Activated naive CD8-positive, alpha-beta T cell treated with anti-CD3 and anti-CD28 coated beads, Interleukin-2, amount 10 ng/mL, durations not matched to agents 7 days and 5 days (primary cell): Measurements from ENCODE around the gene CDK14. TPM values are rescaled to one million over a fixed set of nuclear protein-coding genes. Genes with fewer than 3 reads are reported as not detected.
A peak's percentile ranks its signal among the peaks of the same experiment; 100 is the strongest.

Experiments used
- ATAC-seq: fragments of 150-1000 bp; cut with Tn5 transposase; one replicate; pipeline ENCODE4 v1.10.0; 2021; ENCODE audit warnings: low read depth, moderate library complexity
- POLR2A ChIA-PET: fragments of 350-600 bp; sonication (Branson Sonifier 250); formaldehyde crosslinking; loops from one replicate; lab custom pipeline; 2021; ENCODE audit warnings: antibody characterized with exemption; lab: Charles Lee
- DNase-seq: peaks from one replicate; pipeline ENCODE4 v3.0.0; 2021
- H3K27ac Mint-ChIP-seq: one replicate; pipeline ENCODE4 v1.8.0; 2022; ENCODE audit warnings: mild to moderate bottlenecking, mixed read lengths
- H3K27me3 Mint-ChIP-seq: one replicate; pipeline ENCODE4 v1.8.0; 2022; ENCODE audit warnings: mild to moderate bottlenecking, moderate library complexity, mixed read lengths
- H3K36me3 Mint-ChIP-seq: one replicate; pipeline ENCODE4 v1.8.0; 2021; ENCODE audit warnings: mild to moderate bottlenecking, mixed read lengths
- H3K4me1 Mint-ChIP-seq: one replicate; pipeline ENCODE4 v1.8.0; 2021; ENCODE audit warnings: mixed read lengths
- H3K4me3 Mint-ChIP-seq: one replicate; pipeline ENCODE4 v1.8.0; 2022; ENCODE audit warnings: mild to moderate bottlenecking, moderate library complexity, mixed read lengths
- H3K9me3 Mint-ChIP-seq: one replicate; pipeline ENCODE4 v1.8.0; 2021; ENCODE audit warnings: mixed read lengths
- total RNA-seq, 2 experiments: library from RNA; stranded (reverse); gene quantifications; one replicate each; pipeline ENCODE4 v1.2.3, GENCODE V29; 2021

The CDK14 gene
- total RNA-seq = 1 to 10 TPM in 1 of 2 experiments, under 1 TPM in 1; 0.94 to 1.2 TPM

DNA sequence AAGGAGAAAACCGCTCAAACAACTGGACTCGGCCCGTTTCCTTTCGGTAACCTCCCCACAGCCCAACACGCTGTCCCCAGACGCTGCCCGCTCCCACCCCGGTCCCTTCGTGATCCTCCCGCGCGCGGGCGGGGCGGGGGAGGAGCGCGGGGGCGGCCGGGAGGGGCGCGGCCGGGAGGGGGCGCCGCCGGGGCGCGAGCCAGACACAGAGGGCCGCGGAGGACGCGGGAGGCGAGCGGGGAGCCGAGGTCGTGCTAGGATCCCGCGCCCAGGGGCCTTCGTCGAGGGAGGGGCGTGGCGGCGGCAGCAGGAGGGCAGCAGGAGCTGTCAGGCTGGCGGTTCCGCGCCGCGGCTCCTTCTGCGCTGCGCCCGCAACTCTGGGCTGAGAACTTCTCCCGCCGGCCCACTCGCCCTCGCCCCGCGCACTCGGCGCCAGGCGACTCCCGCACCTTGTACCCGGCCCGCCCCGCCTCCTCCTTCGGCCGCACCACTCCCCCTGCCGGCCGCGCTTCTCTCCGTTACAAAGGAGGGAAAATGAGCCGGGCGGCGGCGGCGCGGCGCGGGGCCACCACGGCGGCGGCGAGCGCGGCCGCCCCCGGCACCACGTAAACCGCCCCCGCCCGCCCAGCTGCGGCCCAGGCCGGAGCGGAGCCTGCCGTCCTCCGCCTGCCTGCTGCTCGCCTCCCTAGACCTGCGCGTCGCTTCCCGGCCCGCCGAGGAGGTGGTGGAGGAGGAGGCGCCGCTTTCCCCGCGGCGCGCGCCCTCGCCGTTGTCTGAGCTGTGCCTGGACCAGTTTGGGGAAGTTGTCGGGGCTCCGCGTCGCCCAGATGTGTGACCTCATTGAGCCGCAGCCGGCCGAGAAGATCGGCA lies at the start of gene CDK14:
Gene CDK14 (plus strand): TSS at position 521 of the 870 bp plus-strand sequence. CDS start 307 bp downstream, at position 828.
- ATAC-seq = peak; percentile 77
- Mint-ChIP-seq H3K27me3 (peaks cover 51% of the 10 kb centered on the region), H3K4me1 (peaks cover 9% of the 10 kb centered on the region), H3K27ac (no peak within 1 kb of the TSS), H3K4me3 (peak within 1 kb of the TSS; percentile 76), H3K36me3 (no peaks in the 10 kb centered on the region), H3K9me3 (no peaks in the 10 kb centered on the region)
- DNase-seq = peak; percentile 66
- POLR2A ChIA-PET = no interaction called here

DNA sequence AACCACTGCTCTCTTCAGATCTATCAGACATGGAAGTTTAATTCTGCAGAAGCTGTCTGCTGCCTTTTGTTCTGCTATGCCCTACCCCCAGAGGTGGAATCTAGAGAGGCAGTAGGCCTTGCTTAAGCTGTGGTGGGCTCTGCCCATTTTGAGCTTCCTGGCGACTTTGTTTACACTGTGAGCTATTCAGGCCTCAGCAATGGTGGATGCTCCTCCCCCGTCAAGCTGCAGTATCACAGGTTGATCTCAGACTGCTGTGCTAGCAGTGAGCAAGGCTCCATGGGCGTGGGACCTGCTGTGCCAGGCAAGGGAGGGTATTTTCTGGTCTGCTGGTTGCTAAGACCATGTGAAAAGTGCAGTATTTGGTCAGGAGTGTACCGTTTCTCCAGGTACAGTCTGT lies 45.1 kb upstream of the CDK14 start:
- ATAC-seq (no peak), DNase-seq (no peak)
- POLR2A ChIA-PET = no interaction called here
- H3K27ac Mint-ChIP-seq = no peak overlapping the region
- H3K36me3 Mint-ChIP-seq = no peaks in the 10 kb centered on the region
- no peaks in the 10 kb centered on the region for H3K4me1 Mint-ChIP-seq
- H3K9me3 Mint-ChIP-seq = peaks cover 5% of the 10 kb centered on the region
- no peak overlapping the region for H3K4me3 Mint-ChIP-seq
- peaks cover 8% of the 10 kb centered on the region for H3K27me3 Mint-ChIP-seq

DNA sequence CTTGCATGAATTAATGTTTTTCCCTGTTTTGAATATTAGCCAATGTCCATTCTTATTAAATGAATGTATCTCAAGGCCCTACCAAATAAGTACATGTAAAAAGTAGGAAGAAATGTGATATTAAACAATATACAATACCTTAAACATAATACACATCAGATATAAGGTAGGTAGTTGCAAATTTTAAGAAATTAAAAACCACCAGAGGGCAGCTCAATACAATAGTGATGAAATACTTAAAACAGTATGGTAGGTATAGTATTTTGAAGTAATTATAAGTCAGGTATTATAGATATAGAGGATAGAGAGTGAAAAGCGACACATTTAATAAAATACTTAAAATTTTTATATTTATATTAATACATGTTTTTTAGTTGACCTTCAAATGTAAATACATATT lies 43.6 kb upstream of the CDK14 start:
- H3K36me3 Mint-ChIP-seq = no peaks in the 10 kb centered on the region
- H3K4me1 Mint-ChIP-seq = no peaks in the 10 kb centered on the region
- POLR2A ChIA-PET = no interaction called here
- ATAC-seq = no peak
- H3K4me3 Mint-ChIP-seq = no peak overlapping the region
- DNase-seq = no peak
- H3K9me3 Mint-ChIP-seq = peaks cover 5% of the 10 kb centered on the region
- no peak overlapping the region for H3K27ac Mint-ChIP-seq
- H3K27me3 Mint-ChIP-seq = peaks cover 6% of the 10 kb centered on the region

DNA sequence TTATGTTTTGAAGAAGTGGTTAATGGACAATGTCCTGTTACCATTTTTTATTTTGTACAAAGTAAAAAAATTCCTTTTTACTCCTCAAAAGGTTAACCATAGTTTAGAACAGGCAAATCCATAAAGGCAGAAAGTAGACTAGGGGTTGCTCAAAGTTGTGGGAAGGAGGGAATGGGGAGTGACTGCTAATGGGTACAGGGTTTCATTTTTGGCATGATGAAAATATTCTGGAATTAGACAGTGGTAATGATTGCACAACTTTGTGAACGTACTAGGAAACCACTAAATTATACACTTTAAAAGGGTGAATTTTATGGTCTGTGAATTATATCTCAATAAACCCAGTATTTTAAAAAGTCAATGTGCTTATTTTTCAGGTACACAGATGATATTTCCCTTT lies 35.4 kb upstream of the CDK14 start:
- Mint-ChIP-seq H3K27me3 (no peaks in the 10 kb centered on the region), H3K4me3 (no peak overlapping the region), H3K36me3 (no peaks in the 10 kb centered on the region), H3K4me1 (no peaks in the 10 kb centered on the region), H3K9me3 (no peaks in the 10 kb centered on the region), H3K27ac (no peak overlapping the region)
- no peak for DNase-seq
- no peak for ATAC-seq
- POLR2A ChIA-PET = no interaction called here

DNA sequence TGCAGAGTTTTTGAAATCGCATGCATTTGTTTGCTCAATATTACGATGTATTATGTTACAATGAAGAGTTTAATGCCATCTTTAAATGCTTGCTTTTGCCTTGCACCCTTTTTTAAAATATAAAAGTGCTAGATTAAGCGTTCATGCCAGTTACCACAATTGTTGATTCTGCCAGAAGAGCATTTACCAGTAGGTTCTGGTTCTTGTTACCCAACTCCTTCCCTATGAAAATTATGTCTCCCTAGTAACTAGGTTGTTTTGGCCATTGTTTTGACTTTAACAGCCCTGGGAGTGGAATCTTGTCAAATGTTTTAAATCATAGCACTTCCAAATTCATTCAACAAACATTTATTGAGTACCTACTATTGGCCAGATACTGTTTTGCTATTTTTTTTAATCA lies 32.8 kb upstream of the CDK14 start:
- no peaks in the 10 kb centered on the region for H3K9me3 Mint-ChIP-seq
- no peak overlapping the region for H3K27ac Mint-ChIP-seq
- no peak overlapping the region for H3K4me3 Mint-ChIP-seq
- H3K4me1 Mint-ChIP-seq = no peaks in the 10 kb centered on the region
- no peaks in the 10 kb centered on the region for H3K36me3 Mint-ChIP-seq
- POLR2A ChIA-PET = no interaction called here
- no peak for ATAC-seq
- no peaks in the 10 kb centered on the region for H3K27me3 Mint-ChIP-seq
- no peak for DNase-seq

DNA sequence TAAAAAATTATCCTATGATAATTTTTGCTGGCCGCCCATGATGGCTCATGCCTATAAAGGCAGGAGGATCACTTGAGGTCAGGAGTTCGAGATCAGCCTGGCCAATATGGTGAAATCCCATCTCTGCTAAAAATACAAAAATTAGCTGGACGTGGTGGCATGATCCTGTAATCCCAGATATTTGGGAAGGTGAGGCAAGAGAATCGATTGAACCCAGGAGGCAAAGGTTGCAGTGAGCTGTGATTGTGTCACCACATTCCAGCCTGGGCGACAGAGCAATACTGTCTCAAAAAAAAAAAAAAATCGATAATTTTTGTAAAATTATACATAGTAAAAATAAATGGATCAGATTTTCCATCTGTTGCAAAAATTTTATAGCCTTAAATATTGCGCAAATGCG lies 31.7 kb upstream of the CDK14 start:
- no peak for ATAC-seq
- no peak overlapping the region for H3K4me3 Mint-ChIP-seq

DNA sequence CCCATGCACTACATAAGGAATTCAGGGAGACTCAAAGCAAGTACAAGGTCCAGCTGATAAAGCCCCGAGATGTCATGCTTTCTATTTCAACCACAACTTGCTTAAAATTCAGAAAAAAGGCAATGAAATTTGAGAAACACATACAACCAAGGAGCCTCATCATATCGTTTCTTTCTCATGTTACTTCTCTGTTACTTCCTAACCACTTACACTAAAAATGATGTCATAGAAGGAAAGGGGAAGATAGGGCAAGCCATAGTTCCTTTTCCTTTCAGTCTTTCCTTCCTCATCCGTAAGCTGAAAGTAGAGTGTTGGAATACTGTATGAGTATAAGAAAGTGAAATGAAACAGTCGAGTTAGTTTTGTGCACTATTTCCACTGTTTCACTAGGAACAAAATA lies 27.9 kb upstream of the CDK14 start:
- no peaks in the 10 kb centered on the region for H3K27me3 Mint-ChIP-seq
- POLR2A ChIA-PET = no interaction called here
- H3K4me3 Mint-ChIP-seq = no peak overlapping the region
- H3K9me3 Mint-ChIP-seq = no peaks in the 10 kb centered on the region
- no peak for ATAC-seq
- DNase-seq = no peak
- no peaks in the 10 kb centered on the region for H3K36me3 Mint-ChIP-seq
- H3K27ac Mint-ChIP-seq = no peak overlapping the region
- no peaks in the 10 kb centered on the region for H3K4me1 Mint-ChIP-seq

More for the DNA sequence above, 31.7 kb upstream of the CDK14 start:
- POLR2A ChIA-PET = no interaction called here
- Mint-ChIP-seq H3K4me1 (no peaks in the 10 kb centered on the region), H3K27me3 (no peaks in the 10 kb centered on the region), H3K27ac (no peak overlapping the region), H3K36me3 (no peaks in the 10 kb centered on the region), H3K9me3 (no peaks in the 10 kb centered on the region)
- no peak for DNase-seq

DNA sequence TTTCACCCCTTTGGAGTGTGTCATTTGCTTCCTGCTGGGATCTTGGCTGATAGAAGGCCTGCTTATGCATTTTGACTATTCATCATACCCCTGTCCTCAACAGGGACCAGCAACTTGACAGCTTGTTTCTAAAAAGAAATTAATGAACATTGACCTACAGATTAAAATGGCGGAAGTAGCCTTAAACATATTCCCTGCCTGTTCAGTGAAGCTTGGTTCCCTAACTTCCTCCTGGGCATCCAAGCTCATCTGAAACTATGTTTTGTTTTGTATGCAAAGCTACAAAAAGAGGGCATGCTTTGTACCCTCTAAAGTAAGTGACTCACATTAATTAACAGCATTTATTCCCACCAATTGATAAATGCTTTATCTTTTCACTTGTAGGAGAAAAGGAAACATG lies 26.8 kb upstream of the CDK14 start:
- no peaks in the 10 kb centered on the region for H3K36me3 Mint-ChIP-seq
- H3K4me1 Mint-ChIP-seq = no peaks in the 10 kb centered on the region
- H3K27ac Mint-ChIP-seq = no peak overlapping the region
- no peaks in the 10 kb centered on the region for H3K9me3 Mint-ChIP-seq
- H3K27me3 Mint-ChIP-seq = no peaks in the 10 kb centered on the region
- POLR2A ChIA-PET = no interaction called here
- no peak for ATAC-seq
- no peak overlapping the region for H3K4me3 Mint-ChIP-seq
- DNase-seq = no peak

DNA sequence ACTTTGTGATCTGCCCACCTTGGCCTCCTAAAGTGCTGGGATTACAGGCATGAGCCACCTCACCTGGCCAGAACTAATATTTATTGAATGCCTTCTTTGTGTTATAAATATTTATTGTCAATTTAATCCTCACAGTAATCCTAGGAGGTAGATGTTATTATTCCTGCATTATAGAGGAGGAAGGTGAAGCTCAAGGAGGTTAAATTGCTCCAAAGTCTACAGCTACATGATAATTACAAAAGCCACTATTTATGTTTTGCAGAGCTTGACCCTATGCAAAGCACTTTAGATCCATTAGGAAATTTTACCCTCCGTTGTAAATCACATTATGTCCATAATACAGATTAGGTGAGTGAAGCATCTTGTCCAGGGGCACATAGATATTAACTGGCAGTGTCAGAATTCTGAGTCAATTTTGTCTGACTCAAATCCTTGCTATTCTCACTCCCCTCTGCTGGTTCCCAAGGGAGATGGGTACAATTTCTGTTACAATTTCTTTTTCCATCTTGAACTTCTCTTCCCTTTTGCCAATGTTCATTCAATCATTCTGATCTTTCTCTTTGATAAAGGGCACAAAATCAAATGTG lies 25.7 kb upstream of the CDK14 start:
- H3K4me3 Mint-ChIP-seq = no peak overlapping the region
- H3K9me3 Mint-ChIP-seq = no peaks in the 10 kb centered on the region
- no peaks in the 10 kb centered on the region for H3K36me3 Mint-ChIP-seq
- no peak overlapping the region for H3K27ac Mint-ChIP-seq
- H3K27me3 Mint-ChIP-seq = no peaks in the 10 kb centered on the region
- H3K4me1 Mint-ChIP-seq = no peaks in the 10 kb centered on the region
- DNase-seq = no peak
- POLR2A ChIA-PET = no interaction called here
- no peak for ATAC-seq

DNA sequence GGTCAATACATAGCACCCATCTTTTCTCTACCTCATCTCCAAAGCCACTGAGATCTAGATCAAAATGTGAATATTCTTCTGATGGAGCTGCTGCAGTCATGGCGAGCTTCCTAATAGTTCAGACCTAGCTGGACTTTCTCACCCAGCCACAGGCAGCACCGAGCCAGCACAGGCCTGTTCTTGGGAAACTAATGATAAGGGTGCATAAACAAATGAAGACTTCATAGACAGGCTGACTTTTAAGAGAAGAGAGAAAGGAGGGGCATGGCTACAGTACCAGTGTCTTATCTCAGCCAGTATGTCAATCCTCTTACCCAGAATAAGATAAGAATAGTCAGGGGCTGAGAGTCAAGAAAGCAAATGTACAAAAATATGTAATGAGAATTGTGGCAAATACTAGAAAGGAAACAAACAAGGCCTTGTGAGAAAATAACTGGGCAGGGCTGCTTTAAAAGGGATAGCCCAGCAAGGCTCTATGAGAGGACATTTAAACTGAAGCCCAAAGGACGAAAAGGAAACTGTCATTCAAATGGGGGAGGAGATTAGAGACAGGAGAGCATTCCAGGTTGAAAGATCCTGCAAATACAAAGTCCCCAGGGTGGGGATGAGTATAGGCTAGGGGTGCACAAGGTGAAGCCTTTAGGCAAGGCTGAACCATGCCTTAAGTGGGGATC lies 21.8 kb upstream of the CDK14 start:
- POLR2A ChIA-PET = no interaction called here
- ATAC-seq (no peak), DNase-seq (no peak)
- Mint-ChIP-seq H3K27ac (no peak overlapping the region), H3K27me3 (no peaks in the 10 kb centered on the region), H3K36me3 (no peaks in the 10 kb centered on the region), H3K4me3 (no peak overlapping the region), H3K4me1 (no peaks in the 10 kb centered on the region), H3K9me3 (no peaks in the 10 kb centered on the region)

DNA sequence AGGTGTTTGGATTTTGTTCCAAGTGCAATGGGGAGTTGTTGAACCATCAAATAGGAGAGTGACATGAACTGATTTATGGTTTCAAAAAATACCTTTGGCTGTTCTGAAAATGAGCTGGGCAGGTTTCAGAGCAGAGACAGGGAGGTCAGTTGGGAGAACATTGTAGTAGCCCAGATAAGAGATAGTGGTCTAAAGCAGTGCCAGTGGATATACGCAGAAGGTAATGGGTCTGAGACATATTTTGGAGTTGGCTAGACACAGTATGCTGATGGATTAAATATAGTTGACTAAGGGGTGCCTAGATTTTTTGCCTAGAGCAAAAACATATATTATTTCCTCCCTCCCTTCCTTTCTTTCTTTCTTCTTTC lies 21.3 kb upstream of the CDK14 start:
- no peak for DNase-seq
- Mint-ChIP-seq H3K9me3 (no peaks in the 10 kb centered on the region), H3K27ac (no peak overlapping the region), H3K27me3 (no peaks in the 10 kb centered on the region), H3K36me3 (no peaks in the 10 kb centered on the region), H3K4me1 (no peaks in the 10 kb centered on the region), H3K4me3 (no peak overlapping the region)
- ATAC-seq = no peak
- POLR2A ChIA-PET = no interaction called here

DNA sequence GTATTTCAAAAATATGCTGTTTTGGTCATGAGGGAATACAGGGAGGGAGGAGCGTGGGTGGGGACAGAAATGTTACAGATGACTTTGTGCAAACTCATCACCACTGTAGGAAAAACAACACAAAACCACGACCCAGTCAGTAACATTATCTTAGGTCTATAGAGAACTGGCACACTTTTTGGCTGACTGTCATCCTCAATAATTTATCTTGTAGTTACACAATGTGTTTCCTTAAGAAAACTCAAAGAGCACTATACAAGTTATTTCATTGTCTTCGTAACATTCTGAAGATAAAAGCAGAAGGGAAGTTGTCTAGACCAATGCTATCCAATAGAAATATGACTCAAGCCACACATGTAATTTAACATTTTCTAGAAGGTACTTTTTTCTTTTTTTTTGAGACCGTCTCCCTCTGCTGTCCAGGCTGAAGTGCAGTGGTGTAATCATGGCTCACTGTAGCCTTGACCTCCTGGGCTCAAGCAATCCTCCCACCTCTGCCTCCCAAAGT lies 16.9 kb upstream of the CDK14 start:
- Mint-ChIP-seq H3K27me3 (no peaks in the 10 kb centered on the region), H3K9me3 (peaks cover 1% of the 10 kb centered on the region), H3K27ac (no peak overlapping the region), H3K36me3 (no peaks in the 10 kb centered on the region), H3K4me3 (no peak overlapping the region), H3K4me1 (no peaks in the 10 kb centered on the region)
- no peak for DNase-seq
- POLR2A ChIA-PET = no interaction called here
- ATAC-seq = no peak

DNA sequence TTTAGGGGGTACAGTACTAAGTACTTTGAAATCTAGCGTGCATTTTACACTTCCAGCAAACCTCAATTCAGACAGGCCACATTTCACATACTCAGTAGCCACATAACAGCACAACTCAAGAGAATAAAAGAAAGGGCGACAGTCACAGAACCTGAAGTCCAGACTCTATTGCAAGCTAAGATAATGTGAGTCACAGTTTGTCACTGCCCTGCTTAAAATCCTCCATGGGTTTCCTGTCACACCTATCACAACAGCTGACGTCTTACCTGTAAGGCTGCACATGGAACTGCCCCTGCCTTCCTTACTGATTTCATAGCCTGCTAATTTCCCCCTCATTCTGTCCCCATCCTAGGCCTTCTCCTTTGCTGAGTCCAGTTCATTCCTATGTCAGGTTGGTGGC lies 16.1 kb upstream of the CDK14 start:
- Mint-ChIP-seq H3K4me1 (no peaks in the 10 kb centered on the region), H3K27ac (no peak overlapping the region), H3K9me3 (peaks cover 1% of the 10 kb centered on the region), H3K36me3 (no peaks in the 10 kb centered on the region), H3K4me3 (no peak overlapping the region), H3K27me3 (no peaks in the 10 kb centered on the region)
- DNase-seq (no peak), ATAC-seq (no peak)
- POLR2A ChIA-PET = no interaction called here

DNA sequence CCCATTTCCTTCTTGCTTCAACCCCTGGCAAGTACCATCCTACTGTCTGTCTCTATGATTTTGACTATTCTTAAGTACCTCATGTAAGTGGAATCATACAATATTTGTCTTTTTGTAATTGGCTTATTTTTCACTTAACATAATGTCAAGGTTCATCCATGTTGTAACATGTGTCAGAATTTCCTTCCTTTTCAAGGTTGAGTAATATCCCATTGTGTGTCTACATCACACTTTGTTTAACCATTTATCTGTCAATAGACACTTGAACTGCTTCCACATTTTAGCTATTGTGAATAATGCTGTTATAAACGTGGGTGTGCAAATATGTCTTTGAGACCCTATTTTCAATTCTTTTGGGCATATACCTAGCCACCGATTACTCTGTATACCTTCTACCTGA lies 14.0 kb upstream of the CDK14 start:
- H3K9me3 Mint-ChIP-seq = peaks cover 1% of the 10 kb centered on the region
- H3K27ac Mint-ChIP-seq = no peak overlapping the region
- H3K4me3 Mint-ChIP-seq = no peak overlapping the region
- ATAC-seq (no peak), DNase-seq (no peak)
- H3K27me3 Mint-ChIP-seq = peaks cover 4% of the 10 kb centered on the region
- POLR2A ChIA-PET = no interaction called here
- H3K4me1 Mint-ChIP-seq = no peaks in the 10 kb centered on the region
- no peaks in the 10 kb centered on the region for H3K36me3 Mint-ChIP-seq
